CD4-positive, alpha-beta T cell (primary cell): ENCODE measurements around the gene GARS1. TPM values are rescaled to one million over a fixed set of nuclear protein-coding genes. Genes with fewer than 3 reads are reported as not detected.

Experiments
- ATAC-seq: fragments of 200-7000 bp; cut with Tn5 transposase; one replicate; pipeline ENCODE4 v1.10.0; 2022; ENCODE audit warnings: mild to moderate bottlenecking; ENCODE audit not compliant: poor library complexity
- CTCF ChIA-PET: fragments of 350-600 bp; sonication (Branson Sonifier 250); formaldehyde crosslinking; loops from one replicate; lab custom pipeline; 2021; ENCODE audit warnings: antibody characterized with exemption, inconsistent platforms; lab: Charles Lee
- POLR2A ChIA-PET: fragments of 350-600 bp; sonication (Branson Sonifier 250); formaldehyde crosslinking; loops from one replicate; lab custom pipeline; 2021; ENCODE audit warnings: antibody characterized with exemption, inconsistent platforms; lab: Charles Lee
- DNase-seq, 14 experiments: peaks; one replicate each; pipeline ENCODE4 v3.0.0-alpha.2; 2013 to 2020; ENCODE audit warnings: mixed read lengths in 2 of 14
- H3K27ac ChIP-seq, 2 donors: one replicate each; pipeline versions ENCODE4 v1.5.1 to v1.7.0; 2013; ENCODE audit warnings: low read length in 2 of 2, low read depth in 1 of 2, mild to moderate bottlenecking in 1 of 2
- H3K27me3 ChIP-seq, 2 experiments: 1 replicate in 1 of 2; 2 replicates in 1 of 2; pipeline versions ENCODE4 v1.6.1 to v1.7.0; 2013; ENCODE audit warnings: low read length in 2 of 2, control low read depth in 1 of 2, mild to moderate bottlenecking in 1 of 2, moderate library complexity in 1 of 2; ENCODE audit not compliant: insufficient read depth in 2 of 2, control insufficient read depth in 1 of 2
- H3K36me3 ChIP-seq: one replicate; pipeline ENCODE4 v1.6.1; 2013; ENCODE audit warnings: low read length, control low read depth; ENCODE audit not compliant: insufficient read depth
- H3K4me1 ChIP-seq: one replicate; pipeline ENCODE4 v1.6.1; 2013; ENCODE audit warnings: low read length, control low read depth; ENCODE audit not compliant: insufficient read depth
- H3K4me3 ChIP-seq: one replicate; pipeline ENCODE4 v1.5.1; 2013; ENCODE audit warnings: mild to moderate bottlenecking, low read length, moderate library complexity
- H3K9me3 ChIP-seq, 2 experiments: 1 replicate in 1 of 2; 2 replicates in 1 of 2; pipeline versions ENCODE4 v1.6.1 to v1.7.0; 2013; ENCODE audit warnings: low read length in 2 of 2, mild to moderate bottlenecking in 2 of 2, control low read depth in 1 of 2, moderate library complexity in 1 of 2; ENCODE audit not compliant: control insufficient read depth in 1 of 2, insufficient read depth in 1 of 2
- H3K27ac Mint-ChIP-seq: one replicate; pipeline ENCODE4 v1.8.0; 2020; ENCODE audit warnings: mixed read lengths
- H3K27me3 Mint-ChIP-seq: one replicate; pipeline ENCODE4 v1.8.0; 2021; ENCODE audit warnings: mixed read lengths
- H3K36me3 Mint-ChIP-seq: one replicate; pipeline ENCODE4 v1.8.0; 2021; ENCODE audit warnings: low read depth, mixed read lengths
- H3K4me1 Mint-ChIP-seq: one replicate; pipeline ENCODE4 v1.8.0; 2021; ENCODE audit warnings: low read depth, mixed read lengths
- H3K4me3 Mint-ChIP-seq: one replicate; pipeline ENCODE4 v1.8.0; 2020; ENCODE audit warnings: mild to moderate bottlenecking, mixed read lengths
- H3K9me3 Mint-ChIP-seq: one replicate; pipeline ENCODE4 v1.8.0; 2020; ENCODE audit warnings: mixed read lengths
- intact Hi-C, 2 experiments: fragments of 100-400 bp; cut with DNase I in 1 of 2; cut with micrococcal nuclease in 1 of 2; formaldehyde crosslinking; loops; one replicate each; pipeline versions ENCODE4 v1.15.1 to v1.9.0; 2023 to 2025; cut with DNase I, micrococcal nuclease
- total RNA-seq, 174 experiments: library from RNA in 2 of 174; stranded (reverse) in 2 of 174; gene quantifications; one replicate each; pipeline ENCODE4 v1.2.3 and lab custom pipeline; 2021 to 2026
- TF ChIP-seq, protein P1 (sequence below): fragments of 200-600 bp; IDR thresholded peaks from one replicate; pipeline ENCODE4 v1.8.0; 2022; ENCODE audit warnings: antibody characterized with exemption, mild to moderate bottlenecking

GARS1 gene
- total RNA-seq, 2 experiments from 2014 or later: 127 to 132 TPM

- H3K27ac Mint-ChIP-seq: no peak overlapping the region
- H3K36me3 Mint-ChIP-seq: no peaks in the 10 kb centered on the region
- H3K27me3 Mint-ChIP-seq: no peaks in the 10 kb centered on the region
- no peak overlapping the region for H3K4me3 ChIP-seq
- H3K4me1 ChIP-seq: no peaks in the 10 kb centered on the region
- intact Hi-C loops: no loop called here
- no peak for ATAC-seq
- POLR2A ChIA-PET: no interaction called here
- no peak overlapping the region for H3K27ac ChIP-seq
- TF ChIP-seq, protein P1, sequence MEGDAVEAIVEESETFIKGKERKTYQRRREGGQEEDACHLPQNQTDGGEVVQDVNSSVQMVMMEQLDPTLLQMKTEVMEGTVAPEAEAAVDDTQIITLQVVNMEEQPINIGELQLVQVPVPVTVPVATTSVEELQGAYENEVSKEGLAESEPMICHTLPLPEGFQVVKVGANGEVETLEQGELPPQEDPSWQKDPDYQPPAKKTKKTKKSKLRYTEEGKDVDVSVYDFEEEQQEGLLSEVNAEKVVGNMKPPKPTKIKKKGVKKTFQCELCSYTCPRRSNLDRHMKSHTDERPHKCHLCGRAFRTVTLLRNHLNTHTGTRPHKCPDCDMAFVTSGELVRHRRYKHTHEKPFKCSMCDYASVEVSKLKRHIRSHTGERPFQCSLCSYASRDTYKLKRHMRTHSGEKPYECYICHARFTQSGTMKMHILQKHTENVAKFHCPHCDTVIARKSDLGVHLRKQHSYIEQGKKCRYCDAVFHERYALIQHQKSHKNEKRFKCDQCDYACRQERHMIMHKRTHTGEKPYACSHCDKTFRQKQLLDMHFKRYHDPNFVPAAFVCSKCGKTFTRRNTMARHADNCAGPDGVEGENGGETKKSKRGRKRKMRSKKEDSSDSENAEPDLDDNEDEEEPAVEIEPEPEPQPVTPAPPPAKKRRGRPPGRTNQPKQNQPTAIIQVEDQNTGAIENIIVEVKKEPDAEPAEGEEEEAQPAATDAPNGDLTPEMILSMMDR: no peak
- H3K9me3 Mint-ChIP-seq: no peaks in the 10 kb centered on the region
- H3K9me3 ChIP-seq: no peaks in the 10 kb centered on the region
- H3K36me3 ChIP-seq: no peaks in the 10 kb centered on the region
- CTCF ChIA-PET: no interaction called here
- DNase-seq: no peak
- no peak overlapping the region for H3K4me3 Mint-ChIP-seq
- H3K4me1 Mint-ChIP-seq: no peaks in the 10 kb centered on the region
- H3K27me3 ChIP-seq: no peaks in the 10 kb centered on the region
Observed at GRCh38 chr7:30664184-30664885, 69.7 kb downstream of the GARS1 start.

GRCh38 chr7:30665043-30665442 is 70.4 kb downstream of the GARS1 start:
- H3K27ac Mint-ChIP-seq: no peak overlapping the region
- no peaks in the 10 kb centered on the region for H3K27me3 Mint-ChIP-seq
- H3K36me3 ChIP-seq: no peaks in the 10 kb centered on the region
- ChIA-PET CTCF (no interaction called here), POLR2A (no interaction called here)
- intact Hi-C loops: no loop called here
- no peaks in the 10 kb centered on the region for H3K4me1 ChIP-seq
- H3K9me3 Mint-ChIP-seq: no peaks in the 10 kb centered on the region
- no peaks in the 10 kb centered on the region for H3K36me3 Mint-ChIP-seq
- TF ChIP-seq, protein P1: no peak
- H3K4me1 Mint-ChIP-seq: no peaks in the 10 kb centered on the region
- no peak overlapping the region for H3K27ac ChIP-seq
- H3K9me3 ChIP-seq: no peaks in the 10 kb centered on the region
- H3K4me3 Mint-ChIP-seq: no peak overlapping the region
- no peak for DNase-seq
- H3K27me3 ChIP-seq: no peaks in the 10 kb centered on the region
- no peak overlapping the region for H3K4me3 ChIP-seq
- no peak for ATAC-seq

GRCh38 chr7:30665449-30665848 is 70.8 kb downstream of the GARS1 start:
- Mint-ChIP-seq H3K9me3 (no peaks in the 10 kb centered on the region), H3K4me3 (no peak overlapping the region), H3K27me3 (no peaks in the 10 kb centered on the region), H3K27ac (no peak overlapping the region), H3K36me3 (no peaks in the 10 kb centered on the region), H3K4me1 (no peaks in the 10 kb centered on the region)
- ChIA-PET POLR2A (no interaction called here), CTCF (no interaction called here)
- H3K9me3 ChIP-seq: no peaks in the 10 kb centered on the region
- no peak overlapping the region for H3K27ac ChIP-seq
- DNase-seq (no peak), ATAC-seq (no peak)
- intact Hi-C loops: no loop called here
- H3K4me1 ChIP-seq: no peaks in the 10 kb centered on the region
- no peak overlapping the region for H3K4me3 ChIP-seq
- TF ChIP-seq, protein P1: no peak
- H3K36me3 ChIP-seq: no peaks in the 10 kb centered on the region
- H3K27me3 ChIP-seq: no peaks in the 10 kb centered on the region
